A673 (cell line): ENCODE data around the gene GRN.

ENCODE experiments used
- EZH2 ChIP-seq: fragments of 200-600 bp; sonication (generic); IDR thresholded peaks from 2 replicates; pipeline ENCODE4 v1.6.1; 2017; ENCODE audit warnings: borderline replicate concordance, low read depth, mild to moderate bottlenecking, mixed read lengths, antibody characterized with exemption, low read length; ENCODE audit not compliant: poor library complexity, severe bottlenecking
- TF ChIP-seq, protein P1 (sequence below): fragments of 300-800, 200-600 bp; sonication (generic); conservative IDR thresholded peaks from 2 replicates; pipeline ENCODE4 v1.5.1; 2017; ENCODE audit warnings: low read depth, mild to moderate bottlenecking, antibody characterized with exemption, low read length, moderate library complexity, mixed read lengths

DNA sequence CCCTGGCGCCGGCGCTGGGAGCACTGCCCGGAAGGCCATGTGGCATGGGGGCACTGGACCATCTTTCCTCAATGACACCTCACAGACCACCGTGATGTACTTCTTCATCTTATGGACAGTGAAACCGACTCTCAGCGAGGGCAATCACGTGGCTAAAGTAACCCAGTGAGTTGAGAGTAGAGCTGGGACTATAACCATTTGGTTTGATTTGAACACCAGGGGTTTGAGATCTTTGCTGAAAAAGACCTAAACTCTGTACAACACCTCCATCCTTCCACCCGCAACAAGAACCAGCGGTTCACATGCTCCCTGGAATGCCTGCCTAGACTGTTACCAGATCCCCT is 41.1 kb downstream of the GRN start:
- TF ChIP-seq, protein P1, sequence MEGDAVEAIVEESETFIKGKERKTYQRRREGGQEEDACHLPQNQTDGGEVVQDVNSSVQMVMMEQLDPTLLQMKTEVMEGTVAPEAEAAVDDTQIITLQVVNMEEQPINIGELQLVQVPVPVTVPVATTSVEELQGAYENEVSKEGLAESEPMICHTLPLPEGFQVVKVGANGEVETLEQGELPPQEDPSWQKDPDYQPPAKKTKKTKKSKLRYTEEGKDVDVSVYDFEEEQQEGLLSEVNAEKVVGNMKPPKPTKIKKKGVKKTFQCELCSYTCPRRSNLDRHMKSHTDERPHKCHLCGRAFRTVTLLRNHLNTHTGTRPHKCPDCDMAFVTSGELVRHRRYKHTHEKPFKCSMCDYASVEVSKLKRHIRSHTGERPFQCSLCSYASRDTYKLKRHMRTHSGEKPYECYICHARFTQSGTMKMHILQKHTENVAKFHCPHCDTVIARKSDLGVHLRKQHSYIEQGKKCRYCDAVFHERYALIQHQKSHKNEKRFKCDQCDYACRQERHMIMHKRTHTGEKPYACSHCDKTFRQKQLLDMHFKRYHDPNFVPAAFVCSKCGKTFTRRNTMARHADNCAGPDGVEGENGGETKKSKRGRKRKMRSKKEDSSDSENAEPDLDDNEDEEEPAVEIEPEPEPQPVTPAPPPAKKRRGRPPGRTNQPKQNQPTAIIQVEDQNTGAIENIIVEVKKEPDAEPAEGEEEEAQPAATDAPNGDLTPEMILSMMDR, result no peak
- no peak for TF ChIP-seq EZH2
